Right lobe of liver (tissue), 6 donors: Measurements from ENCODE around the gene BICC1. TPM values are rescaled to one million over a fixed set of nuclear protein-coding genes. Genes with fewer than 3 reads are reported as not detected.

Experiments used
- ATAC-seq, 4 donors: fragments of 200-7000 bp; cut with Tn5 transposase; one replicate each; pipeline ENCODE4 v1.9.1; 2020; ENCODE audit warnings: mild to moderate bottlenecking in 4 of 4, moderate library complexity in 4 of 4
- DNase-seq, 3 donors: peaks; one replicate each; pipeline ENCODE4 v3.0.0-alpha.2; 2020
- H3K27ac ChIP-seq, 3 donors: fragments of 200-600 bp; one replicate each; pipeline ENCODE4 v1.8.0; 2022
- H3K27me3 ChIP-seq, 2 donors: fragments of 200-600 bp; one replicate each; pipeline ENCODE4 v1.8.0; 2022
- H3K36me3 ChIP-seq, 4 donors: fragments of 200-600 bp; sonication (generic) in 1 of 4; one replicate each; pipeline versions ENCODE4 v1.5.1 to v1.8.0; 2017 to 2022; ENCODE audit warnings: control low read depth in 1 of 4
- H3K4me1 ChIP-seq, 4 donors: fragments of 200-600 bp; sonication (generic) in 1 of 4; one replicate each; pipeline versions ENCODE4 v1.5.1 to v1.8.0; 2017 to 2022; ENCODE audit warnings: control low read depth in 1 of 4
- H3K4me3 ChIP-seq, 3 donors: fragments of 200-600 bp; one replicate each; pipeline ENCODE4 v1.8.0; 2022
- H3K9me3 ChIP-seq, 4 donors: fragments of 200-600 bp; sonication (generic) in 1 of 4; one replicate each; pipeline versions ENCODE4 v1.5.1 to v1.8.0; 2017 to 2022; ENCODE audit warnings: control low read depth in 1 of 4
- POLR2A ChIP-seq: fragments of 450-650 bp; IDR thresholded peaks from one replicate; pipeline ENCODE4 v1.6.1; 2017; ENCODE audit warnings: antibody characterized with exemption, mild to moderate bottlenecking
- WGBS: methylation state at CpG from one replicate; pipeline ENCODE4 v1.1.6; 2018; ENCODE audit warnings: low coverage, low lambda C conversion rate; ENCODE audit not compliant: insufficient coverage; ENCODE audit errors: missing lambda C conversion rate; 5-methylcytosine and 5-hydroxymethylcytosine counted together
- intact Hi-C, 2 donors: fragments of 100-400 bp; cut with DNase I; formaldehyde crosslinking; loops; one replicate each; pipeline versions ENCODE4 v1.11.2 to v1.14.1; 2022
- total RNA-seq, 6 experiments: library from RNA; depleted of rRNA in 2 of 6; stranded (reverse); fragments of >200 nt in 2 of 6; fragmentation: NEBNext Ultra II Directional in 3 of 6; extraction: Animal tissue kit (Norgen Biotek cat#: 25700) in 3 of 6; gene quantifications; one replicate each; pipeline versions ENCODE4 v1.1.0 to v1.2.4, GENCODE V29; 2016 to 2023
- TF ChIP-seq, protein P1 (sequence below), 4 donors: fragments of 200-600 bp in 3 of 4; fragments of 450-650 bp in 1 of 4; IDR thresholded peaks; one replicate each; pipeline versions ENCODE4 v1.5.1 to v1.8.0; 2016 to 2022; ENCODE audit warnings: antibody characterized with exemption in 4 of 4, mild to moderate bottlenecking in 2 of 4
- donor health status: DM: no; HTN: yes; CAD: no.
- donor health status: DM: no; HTN: no; CAD: no.
- donor health status: DM: no; HTN: no; CAD: no.
- donor health status: DM: no; HTN: yes; CAD: no.
- donor health status: DM: no; HTN: yes; CAD: no.

Gene BICC1
- total RNA-seq, 6 experiments from 2014 or later, result 1.2 to 9.0 (median 2.3) TPM

DNA sequence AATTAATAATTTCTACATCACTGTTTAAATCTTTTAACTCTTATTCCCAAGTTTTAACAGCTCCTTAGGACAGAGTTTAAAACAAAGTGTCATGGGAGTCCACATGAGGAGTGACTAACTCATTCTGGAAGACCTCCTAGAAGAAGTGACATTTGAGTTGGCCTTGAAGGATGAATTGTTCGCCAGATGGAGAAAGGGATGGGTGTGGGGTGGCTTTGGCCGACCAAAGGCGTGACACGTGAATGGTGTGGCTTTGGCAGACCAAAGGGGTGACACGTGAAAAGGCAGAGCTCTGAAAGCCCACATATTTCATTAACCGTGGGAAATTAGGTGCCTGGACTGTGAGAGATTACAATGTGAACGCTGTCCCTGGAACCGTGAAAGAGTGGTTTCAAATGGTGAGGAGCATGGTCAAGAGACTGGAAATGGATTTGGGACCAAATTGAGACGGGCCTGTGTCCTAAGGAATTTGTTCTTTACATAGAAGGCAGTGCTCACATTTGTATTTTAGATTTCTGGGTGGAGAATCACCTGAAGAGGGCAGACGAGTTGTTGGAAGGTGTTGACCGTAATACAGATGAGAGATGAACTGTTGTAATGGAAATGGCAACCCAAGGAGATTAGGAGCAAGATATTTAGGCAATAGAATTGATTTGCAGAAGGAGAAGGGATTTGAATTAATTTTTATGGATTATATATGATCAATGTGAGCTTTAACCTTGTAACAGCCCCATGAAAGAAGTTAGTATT, 228.1 kb downstream of the BICC1 start:
- Histone ChIP-seq H3K4me3 (no peak overlapping the region), H3K36me3 (no peaks in the 10 kb centered on the region), H3K27me3 (no peaks in the 10 kb centered on the region), H3K4me1 (no peaks in the 10 kb centered on the region), H3K27ac (no peak overlapping the region), H3K9me3 (no peaks in the 10 kb centered on the region)
- TF ChIP-seq POLR2A, result no peak
- ATAC-seq, result peak in 1 of 4 donors; percentile 28
- WGBS, result 83% methylated on average over 11 of the region's 11 CpGs
- no peak for DNase-seq
- intact Hi-C loops, result no loop called here

DNA sequence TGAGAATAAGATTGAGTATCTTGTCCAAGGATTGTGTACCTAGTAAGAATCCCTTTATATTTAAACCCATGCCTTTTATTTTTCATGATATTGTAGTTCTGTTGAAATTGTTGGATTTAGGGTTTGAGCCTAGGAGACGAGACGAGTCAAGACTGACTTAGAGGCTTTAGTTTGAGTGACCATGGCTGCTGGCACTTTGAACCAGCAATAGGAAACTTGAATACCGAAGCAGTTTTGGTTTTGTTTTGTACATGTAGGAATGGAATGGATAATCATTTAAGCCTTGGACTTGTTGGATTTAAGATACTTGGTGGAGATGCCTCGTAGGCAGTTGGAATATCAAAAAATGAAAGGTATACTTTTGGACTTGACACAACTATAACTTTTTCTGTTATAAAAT, 229.0 kb downstream of the BICC1 start:
- 64% methylated on average over 4 of the region's 4 CpGs for WGBS
- ATAC-seq (no peak), DNase-seq (no peak)
- intact Hi-C loops, result no loop called here
- Histone ChIP-seq H3K4me3 (no peak overlapping the region), H3K4me1 (no peaks in the 10 kb centered on the region), H3K9me3 (no peaks in the 10 kb centered on the region), H3K27me3 (no peaks in the 10 kb centered on the region), H3K36me3 (no peaks in the 10 kb centered on the region), H3K27ac (no peak overlapping the region)
- TF ChIP-seq, protein P1, sequence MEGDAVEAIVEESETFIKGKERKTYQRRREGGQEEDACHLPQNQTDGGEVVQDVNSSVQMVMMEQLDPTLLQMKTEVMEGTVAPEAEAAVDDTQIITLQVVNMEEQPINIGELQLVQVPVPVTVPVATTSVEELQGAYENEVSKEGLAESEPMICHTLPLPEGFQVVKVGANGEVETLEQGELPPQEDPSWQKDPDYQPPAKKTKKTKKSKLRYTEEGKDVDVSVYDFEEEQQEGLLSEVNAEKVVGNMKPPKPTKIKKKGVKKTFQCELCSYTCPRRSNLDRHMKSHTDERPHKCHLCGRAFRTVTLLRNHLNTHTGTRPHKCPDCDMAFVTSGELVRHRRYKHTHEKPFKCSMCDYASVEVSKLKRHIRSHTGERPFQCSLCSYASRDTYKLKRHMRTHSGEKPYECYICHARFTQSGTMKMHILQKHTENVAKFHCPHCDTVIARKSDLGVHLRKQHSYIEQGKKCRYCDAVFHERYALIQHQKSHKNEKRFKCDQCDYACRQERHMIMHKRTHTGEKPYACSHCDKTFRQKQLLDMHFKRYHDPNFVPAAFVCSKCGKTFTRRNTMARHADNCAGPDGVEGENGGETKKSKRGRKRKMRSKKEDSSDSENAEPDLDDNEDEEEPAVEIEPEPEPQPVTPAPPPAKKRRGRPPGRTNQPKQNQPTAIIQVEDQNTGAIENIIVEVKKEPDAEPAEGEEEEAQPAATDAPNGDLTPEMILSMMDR (IDR thresholded peaks at IDR 0.05), result no peak
- TF ChIP-seq POLR2A, result no peak

DNA sequence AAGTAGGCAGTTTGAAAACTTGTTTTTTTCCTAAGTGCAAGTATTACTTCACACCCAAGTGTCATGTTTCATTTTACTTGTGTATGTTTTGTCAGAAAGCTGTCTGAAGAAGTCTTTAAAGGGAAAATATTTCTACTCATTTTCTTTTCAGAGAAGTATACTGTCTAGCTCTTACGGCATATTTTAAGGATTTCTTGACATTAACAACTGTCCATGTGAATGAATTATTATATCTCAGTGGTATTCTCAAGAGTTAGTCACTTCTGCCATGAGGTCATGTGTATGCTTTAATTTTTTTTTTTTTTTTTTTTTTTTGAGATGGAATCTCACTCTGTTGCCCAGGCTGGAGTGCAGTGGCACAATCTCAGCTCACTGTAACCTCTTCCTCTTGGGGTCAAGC, 229.5 kb downstream of the BICC1 start:
- H3K4me1 ChIP-seq, result peaks cover 0 to 2% (median under 1%) of the 10 kb centered on the region in 4 donors
- H3K27ac ChIP-seq, result no peak overlapping the region
- H3K27me3 ChIP-seq, result no peaks in the 10 kb centered on the region
- no peak for ATAC-seq
- H3K4me3 ChIP-seq, result no peak overlapping the region
- H3K9me3 ChIP-seq, result no peaks in the 10 kb centered on the region
- H3K36me3 ChIP-seq, result no peaks in the 10 kb centered on the region
- WGBS, result 89% methylated on average over 1 of the region's 1 CpG
- intact Hi-C loops, result no loop called here
- TF ChIP-seq POLR2A, result no peak
- TF ChIP-seq, protein P1 (IDR thresholded peaks at IDR 0.05), result no peak
- DNase-seq, result no peak

DNA sequence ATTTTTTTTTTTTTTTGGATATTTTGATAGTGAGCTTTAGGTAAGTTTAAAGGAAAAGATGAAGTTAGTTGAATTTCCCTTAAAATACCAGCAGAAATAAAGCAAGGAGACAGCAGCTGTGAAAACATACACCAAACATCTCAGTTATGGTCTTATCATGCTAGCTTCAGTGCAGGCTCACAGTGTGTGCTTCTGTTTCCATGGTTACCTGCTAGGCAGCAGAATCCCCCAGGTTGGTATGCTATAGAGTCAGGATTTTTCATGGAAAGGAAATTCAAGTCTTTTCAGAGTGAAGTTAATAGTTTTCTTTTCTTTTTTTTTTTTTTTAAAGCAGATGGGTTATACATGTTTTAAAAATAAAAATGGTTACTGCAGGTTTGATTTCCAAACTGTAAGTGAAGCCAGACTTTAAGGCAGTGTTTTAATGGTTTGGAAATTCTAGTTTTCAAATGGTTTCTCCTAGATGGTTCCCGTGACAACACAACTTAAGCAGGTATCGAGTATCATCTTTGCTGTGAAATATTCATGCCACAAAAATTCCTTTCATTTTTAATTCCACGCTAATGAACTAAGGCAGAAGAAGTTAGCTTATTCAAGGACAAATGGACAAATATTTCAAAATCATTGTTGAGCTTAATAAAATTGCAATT, 230.9 kb downstream of the BICC1 start:
- 87% methylated on average over 3 of the region's 3 CpGs for WGBS
- Histone ChIP-seq H3K36me3 (no peaks in the 10 kb centered on the region), H3K27ac (no peak overlapping the region), H3K4me3 (no peak overlapping the region), H3K4me1 (peaks cover 0 to 12% (median 5%) of the 10 kb centered on the region in 4 donors), H3K27me3 (no peaks in the 10 kb centered on the region), H3K9me3 (no peaks in the 10 kb centered on the region)
- intact Hi-C loops, result no loop called here
- TF ChIP-seq POLR2A, result no peak
- TF ChIP-seq, protein P1 (IDR thresholded peaks at IDR 0.05), result no peak
- ATAC-seq (no peak), DNase-seq (no peak)

DNA sequence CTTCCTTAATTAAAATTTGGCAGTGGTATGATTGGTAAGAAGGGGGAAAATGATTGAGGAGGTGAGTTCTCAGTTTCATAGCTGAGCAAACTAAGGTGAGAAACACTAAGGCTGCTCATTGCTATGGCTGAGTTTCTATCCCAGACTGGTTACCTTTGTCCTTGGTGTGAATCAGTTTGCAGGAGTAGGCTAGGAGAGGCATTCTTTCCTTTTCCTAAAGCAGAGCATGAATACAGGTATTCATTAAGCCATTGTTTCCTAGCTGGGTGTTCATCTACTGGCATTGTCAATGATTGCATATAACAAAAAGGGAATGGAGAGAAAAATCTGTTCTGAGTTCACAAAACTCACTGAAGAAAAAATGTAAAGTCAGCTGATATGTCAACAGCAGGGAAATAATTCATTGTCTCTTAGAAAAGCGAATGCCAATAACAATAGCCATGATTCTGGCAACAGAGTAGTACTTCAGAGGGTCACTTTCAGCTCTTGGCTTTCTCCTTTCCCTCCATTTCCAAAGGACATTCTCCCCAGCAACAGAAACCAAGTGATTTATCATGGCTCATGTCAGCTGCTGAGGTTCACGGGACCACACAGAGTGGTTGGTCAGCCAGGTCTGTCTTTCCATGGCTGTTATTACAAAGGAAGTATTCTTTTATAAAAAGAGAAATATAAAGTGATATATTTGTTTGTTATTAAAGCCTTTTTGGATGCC, 234.0 kb downstream of the BICC1 start:
- WGBS, result 67% methylated on average over 2 of the region's 2 CpGs
- H3K4me1 ChIP-seq, result peaks cover 0 to 12% (median 5%) of the 10 kb centered on the region in 4 donors
- H3K4me3 ChIP-seq, result no peak overlapping the region
- intact Hi-C loops, result no loop called here
- H3K27me3 ChIP-seq, result no peaks in the 10 kb centered on the region
- H3K27ac ChIP-seq, result no peak overlapping the region
- no peaks in the 10 kb centered on the region for H3K9me3 ChIP-seq
- DNase-seq (no peak), ATAC-seq (no peak)
- no peak for TF ChIP-seq POLR2A
- TF ChIP-seq, protein P1 (IDR thresholded peaks at IDR 0.05), result no peak
- H3K36me3 ChIP-seq, result no peaks in the 10 kb centered on the region
